Chondrocyte (in vitro differentiated cells): Measurements from ENCODE around the gene PSMD13. TPM values are rescaled to one million over a fixed set of nuclear protein-coding genes. Genes with fewer than 3 reads are reported as not detected.

Experiments
- DNase-seq: peaks from one replicate; pipeline ENCODE4 v3.0.0; 2021; ENCODE audit warnings: mixed read lengths, low spot score
- H3K27ac Mint-ChIP-seq: one replicate; pipeline ENCODE4 v1.8.0; 2021; ENCODE audit warnings: mild to moderate bottlenecking, moderate library complexity, mixed read lengths; ENCODE audit not compliant: unreplicated experiment
- H3K27me3 Mint-ChIP-seq: 2 replicates; pipeline ENCODE4 v1.8.0; 2021; ENCODE audit warnings: low read depth, mixed read lengths
- H3K36me3 Mint-ChIP-seq: 2 replicates; pipeline ENCODE4 v1.8.0; 2021; ENCODE audit warnings: low read depth, mixed read lengths
- H3K4me1 Mint-ChIP-seq: 2 replicates; pipeline ENCODE4 v1.8.0; 2021; ENCODE audit warnings: low read depth, mild to moderate bottlenecking, mixed read lengths
- H3K4me3 Mint-ChIP-seq: one replicate; pipeline ENCODE4 v1.8.0; 2021; ENCODE audit warnings: mild to moderate bottlenecking, moderate library complexity, mixed read lengths; ENCODE audit not compliant: unreplicated experiment
- H3K9me3 Mint-ChIP-seq: 2 replicates; pipeline ENCODE4 v1.8.0; 2021; ENCODE audit warnings: low read depth, mixed read lengths
- total RNA-seq: library from RNA; stranded (reverse); gene quantifications from 3 replicates; pipeline ENCODE4 v1.2.1, GENCODE V29; 2021
- TF ChIP-seq, protein P1 (sequence below): fragments of 200-600 bp; sonication (generic); IDR thresholded peaks from 2 replicates; pipeline ENCODE4 v1.5.0; 2021; ENCODE audit warnings: antibody characterized with exemption, mild to moderate bottlenecking, moderate library complexity

Gene PSMD13
- total RNA-seq, 1 donor from 2014 or later = 103 TPM

DNA sequence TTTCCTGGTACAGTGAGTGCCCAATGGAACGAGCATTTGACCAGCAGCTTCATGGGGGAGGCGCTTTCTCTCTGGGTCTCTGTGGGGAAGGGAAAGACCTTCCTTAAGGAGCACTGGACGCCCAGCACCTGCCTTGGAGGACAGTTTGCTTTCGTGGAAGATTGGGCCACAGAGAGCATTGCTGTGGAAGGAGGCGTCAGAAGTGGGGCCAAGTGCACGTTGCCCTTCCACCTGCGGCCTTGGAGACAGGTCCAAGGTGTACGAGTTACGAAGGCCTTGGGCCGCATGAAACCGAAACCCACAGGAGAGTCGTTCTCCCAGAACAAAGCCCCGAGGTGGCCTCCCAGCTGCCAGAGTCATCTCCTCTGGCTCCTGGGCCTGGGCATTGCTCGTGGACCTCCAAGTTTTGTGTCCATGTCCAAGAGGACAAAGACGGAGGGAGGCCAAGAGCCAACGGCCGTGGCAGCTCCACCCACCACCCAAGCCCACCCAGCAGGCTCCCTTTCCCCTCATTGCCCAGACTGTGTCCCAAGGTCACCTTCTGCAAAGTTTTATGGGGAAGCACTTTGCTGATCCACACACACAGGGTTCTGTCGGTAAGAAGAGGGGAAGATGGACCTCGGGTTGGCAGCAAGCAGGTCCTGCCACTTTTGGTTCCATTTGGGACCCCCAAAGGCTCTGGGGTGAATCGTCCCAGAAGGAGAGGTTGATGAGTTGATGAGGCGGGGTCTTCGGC, 35.6 kb downstream of the PSMD13 start:
- no peak for DNase-seq
- no peak overlapping the region for H3K4me3 Mint-ChIP-seq
- H3K27me3 Mint-ChIP-seq = peaks cover 11% of the 10 kb centered on the region
- peaks cover 7% of the 10 kb centered on the region for H3K4me1 Mint-ChIP-seq
- H3K9me3 Mint-ChIP-seq = peaks cover 4% of the 10 kb centered on the region
- no peak overlapping the region for H3K27ac Mint-ChIP-seq
- peaks cover 1% of the 10 kb centered on the region for H3K36me3 Mint-ChIP-seq
- TF ChIP-seq, protein P1, sequence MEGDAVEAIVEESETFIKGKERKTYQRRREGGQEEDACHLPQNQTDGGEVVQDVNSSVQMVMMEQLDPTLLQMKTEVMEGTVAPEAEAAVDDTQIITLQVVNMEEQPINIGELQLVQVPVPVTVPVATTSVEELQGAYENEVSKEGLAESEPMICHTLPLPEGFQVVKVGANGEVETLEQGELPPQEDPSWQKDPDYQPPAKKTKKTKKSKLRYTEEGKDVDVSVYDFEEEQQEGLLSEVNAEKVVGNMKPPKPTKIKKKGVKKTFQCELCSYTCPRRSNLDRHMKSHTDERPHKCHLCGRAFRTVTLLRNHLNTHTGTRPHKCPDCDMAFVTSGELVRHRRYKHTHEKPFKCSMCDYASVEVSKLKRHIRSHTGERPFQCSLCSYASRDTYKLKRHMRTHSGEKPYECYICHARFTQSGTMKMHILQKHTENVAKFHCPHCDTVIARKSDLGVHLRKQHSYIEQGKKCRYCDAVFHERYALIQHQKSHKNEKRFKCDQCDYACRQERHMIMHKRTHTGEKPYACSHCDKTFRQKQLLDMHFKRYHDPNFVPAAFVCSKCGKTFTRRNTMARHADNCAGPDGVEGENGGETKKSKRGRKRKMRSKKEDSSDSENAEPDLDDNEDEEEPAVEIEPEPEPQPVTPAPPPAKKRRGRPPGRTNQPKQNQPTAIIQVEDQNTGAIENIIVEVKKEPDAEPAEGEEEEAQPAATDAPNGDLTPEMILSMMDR = no peak

DNA sequence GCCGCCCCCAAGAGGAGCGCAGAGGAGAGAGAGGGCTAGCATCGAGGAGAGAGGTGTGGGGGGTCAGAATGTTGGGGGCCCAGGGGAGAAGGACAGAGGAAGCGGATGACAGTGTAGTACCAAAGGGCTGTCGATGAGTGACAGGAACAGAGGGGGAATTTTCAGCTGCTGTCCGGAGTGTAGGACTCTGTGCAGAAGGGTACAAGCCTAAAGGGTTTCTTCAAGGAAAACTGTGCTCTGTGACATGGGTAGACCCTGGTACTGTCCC, 36.1 kb downstream of the PSMD13 start:
- Mint-ChIP-seq H3K27me3 (peaks cover 13% of the 10 kb centered on the region), H3K36me3 (peaks cover 1% of the 10 kb centered on the region), H3K9me3 (peaks cover 4% of the 10 kb centered on the region), H3K4me1 (peaks cover 7% of the 10 kb centered on the region), H3K27ac (no peak overlapping the region), H3K4me3 (no peak overlapping the region)
- no peak for DNase-seq
- TF ChIP-seq, protein P1 = no peak

DNA sequence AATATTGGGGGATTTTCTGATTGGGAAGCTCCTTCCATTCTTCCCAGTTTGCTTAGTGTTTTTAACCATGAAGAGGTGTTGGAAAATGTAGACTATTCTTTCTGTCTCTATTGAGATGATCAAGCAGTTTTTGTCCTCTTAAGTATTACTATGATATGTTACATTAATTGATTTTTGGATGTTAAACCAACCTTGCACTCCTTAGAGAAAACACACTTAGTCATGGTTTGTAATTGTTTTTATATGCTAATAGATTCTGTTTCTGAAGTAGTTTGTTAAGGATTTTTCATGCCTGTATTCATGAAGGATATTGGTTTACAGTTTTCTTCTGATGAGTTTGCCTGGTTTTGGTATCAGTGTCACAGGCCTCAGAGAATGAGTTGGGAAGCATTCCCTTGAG, 39.4 kb downstream of the PSMD13 start:
- Mint-ChIP-seq H3K27me3 (peaks cover 4% of the 10 kb centered on the region), H3K36me3 (peaks cover 1% of the 10 kb centered on the region), H3K9me3 (peaks cover 4% of the 10 kb centered on the region), H3K27ac (no peak overlapping the region), H3K4me3 (no peak overlapping the region), H3K4me1 (no peaks in the 10 kb centered on the region)
- TF ChIP-seq, protein P1 = no peak
- DNase-seq = no peak

DNA sequence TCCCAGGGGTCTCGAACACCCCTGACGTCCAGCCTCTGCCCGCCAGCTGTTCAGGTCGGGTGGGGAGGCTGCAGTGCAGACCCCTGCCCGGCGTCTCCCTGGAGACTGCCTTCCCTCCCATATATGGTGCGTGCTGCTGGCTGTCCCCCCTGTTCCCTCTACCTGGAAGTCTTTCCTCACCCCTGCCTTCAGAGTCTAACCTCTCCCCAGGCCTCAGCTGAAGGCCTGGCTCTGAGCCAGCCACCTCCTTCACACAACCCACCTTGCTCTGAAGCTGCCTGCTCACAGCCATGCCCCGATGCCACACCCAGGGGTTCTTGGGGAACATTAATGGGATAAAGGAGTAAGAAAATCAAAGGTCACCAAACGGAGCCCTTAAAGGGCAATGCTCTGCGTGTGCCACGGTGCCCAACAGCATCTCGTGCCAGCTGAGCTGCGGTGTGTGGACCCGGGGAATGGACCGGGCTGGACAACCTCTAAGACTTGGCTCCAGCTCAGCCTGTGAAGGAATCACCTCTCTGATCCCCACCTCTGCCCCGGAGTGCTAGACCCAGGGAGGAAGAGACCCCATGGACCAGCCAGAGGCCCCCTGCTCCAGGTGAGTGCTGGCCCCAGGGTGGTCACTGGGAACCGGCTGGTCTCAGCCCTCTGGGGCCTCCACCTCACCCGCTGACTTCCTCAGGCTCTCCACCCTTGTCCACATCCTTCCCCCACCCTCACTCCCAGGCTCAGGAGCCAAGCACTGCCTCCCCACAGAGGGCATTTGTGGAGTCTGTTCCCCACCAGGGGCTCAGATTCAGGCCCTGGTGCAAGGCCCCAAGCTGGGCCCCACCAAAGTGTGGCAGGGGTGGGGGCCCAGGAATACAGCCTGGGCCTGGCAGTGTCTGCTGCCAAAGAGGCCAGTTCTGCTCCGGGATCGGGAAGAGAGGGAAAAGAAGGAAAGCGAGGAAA, 41.5 kb downstream of the PSMD13 start, which contains the start of gene NLRP6:
Gene NLRP6, plus strand, starts transcription at position 407 of the 951 bp plus-strand sequence. Its CDS starts 163 bp downstream, at position 570.
- DNase-seq = peak; percentile 59
- H3K4me1 Mint-ChIP-seq = no peaks in the 10 kb centered on the region
- no peak within 1 kb of the TSS for H3K4me3 Mint-ChIP-seq
- H3K27me3 Mint-ChIP-seq = peaks cover 9% of the 10 kb centered on the region
- H3K36me3 Mint-ChIP-seq = peaks cover 1% of the 10 kb centered on the region
- TF ChIP-seq, protein P1 = no peak
- no peak within 1 kb of the TSS for H3K27ac Mint-ChIP-seq
- H3K9me3 Mint-ChIP-seq = peaks cover 4% of the 10 kb centered on the region
